ENCODE results near the gene SMIM30. TPM values are rescaled to one million over a fixed set of nuclear protein-coding genes. Genes with fewer than 3 reads are reported as not detected.

The SMIM30 gene
- total and polyA plus RNA-seq, 2 experiments from 2014 or later, result 63.9 to 99.7 TPM

- H4K20me1 ChIP-seq (ENCODE audit: insufficient read depth), result no peaks in the 10 kb centered on the region
- no peak for DNase-seq
- no peak overlapping the region for H3K9ac ChIP-seq
- peaks cover 3% of the 10 kb centered on the region; the same call in 1 of the 2 replicates for H3K27me3 ChIP-seq (replicated peaks; ENCODE audit: insufficient read depth)
- 14 to 18% methylated on average over 5 of the region's 5 CpGs for WGBS, 2 experiments (ENCODE audit: low coverage in 1 of 2, low lambda C conversion rate in 2 of 2, missing lambda C conversion rate in 2 of 2)
- H3F3A ChIP-seq (ENCODE audit: insufficient read depth), result no peaks in the 10 kb centered on the region
- no peak overlapping the region for H3K4me3 ChIP-seq
- H3K27ac ChIP-seq, result no peak overlapping the region
- TF ChIP-seq EZH2 (IDR thresholded peaks at IDR 0.05; ENCODE audit: insufficient read depth, poor library complexity, severe bottlenecking) (no peak), EZH2phosphoT487 (IDR thresholded peaks at IDR 0.05; ENCODE audit: insufficient read depth, low read depth) (no peak)
- H3K9me3 ChIP-seq (ENCODE audit: low read depth), result no peaks in the 10 kb centered on the region
- H2AFZ ChIP-seq, result no peak overlapping the region
- no peaks in the 10 kb centered on the region for H3K9me2 ChIP-seq (ENCODE audit: insufficient read depth)
- H3K4me2 ChIP-seq (ENCODE audit: unreplicated experiment), result no peak overlapping the region
- in situ Hi-C loops (cut with MboI), result no loop called here
- H3K4me1 ChIP-seq (ENCODE audit: insufficient read depth), result no peaks in the 10 kb centered on the region
- H3K36me3 ChIP-seq (ENCODE audit: low read depth), result no peaks in the 10 kb centered on the region
- no peaks in the 10 kb centered on the region for H3K79me2 ChIP-seq (ENCODE audit: insufficient read depth)
Observed at GRCh38 chr7:113142385-113143119, 24.2 kb upstream of the SMIM30 start.

- Histone ChIP-seq H3K9me3 (ENCODE audit: low read depth) (no peaks in the 10 kb centered on the region), H3K79me2 (ENCODE audit: insufficient read depth) (no peaks in the 10 kb centered on the region), H3K4me1 (ENCODE audit: insufficient read depth) (no peaks in the 10 kb centered on the region), H3K27ac (no peak overlapping the region), H3K36me3 (ENCODE audit: low read depth) (no peaks in the 10 kb centered on the region), H3K9ac (no peak overlapping the region), H2AFZ (no peak overlapping the region), H3K9me2 (ENCODE audit: insufficient read depth) (no peaks in the 10 kb centered on the region), H3K27me3 (replicated peaks; ENCODE audit: insufficient read depth) (no peaks in the 10 kb centered on the region), H3K4me2 (ENCODE audit: unreplicated experiment) (no peak overlapping the region), H3K4me3 (no peak overlapping the region), H4K20me1 (ENCODE audit: insufficient read depth) (no peaks in the 10 kb centered on the region), H3F3A (ENCODE audit: insufficient read depth) (no peaks in the 10 kb centered on the region)
- no peak for DNase-seq
- in situ Hi-C loops (cut with MboI), result no loop called here
- TF ChIP-seq EZH2phosphoT487 (IDR thresholded peaks at IDR 0.05; ENCODE audit: insufficient read depth, low read depth), result no peak
- TF ChIP-seq EZH2 (IDR thresholded peaks at IDR 0.05; ENCODE audit: insufficient read depth, poor library complexity, severe bottlenecking), result no peak
Observed at GRCh38 chr7:113141803-113142202, 23.4 kb upstream of the SMIM30 start.

- Histone ChIP-seq H3K4me1 (ENCODE audit: insufficient read depth) (no peaks in the 10 kb centered on the region), H3K27me3 (replicated peaks; ENCODE audit: insufficient read depth) (no peaks in the 10 kb centered on the region), H4K20me1 (ENCODE audit: insufficient read depth) (no peaks in the 10 kb centered on the region), H3K79me2 (ENCODE audit: insufficient read depth) (no peaks in the 10 kb centered on the region), H3K9me2 (ENCODE audit: insufficient read depth) (no peaks in the 10 kb centered on the region), H3K36me3 (ENCODE audit: low read depth) (no peaks in the 10 kb centered on the region), H3F3A (ENCODE audit: insufficient read depth) (no peaks in the 10 kb centered on the region), H3K4me3 (no peak overlapping the region), H3K27ac (no peak overlapping the region), H3K9ac (no peak overlapping the region), H3K9me3 (ENCODE audit: low read depth) (no peaks in the 10 kb centered on the region), H2AFZ (no peak overlapping the region; the same call in 1 of the 2 replicates), H3K4me2 (ENCODE audit: unreplicated experiment) (no peak overlapping the region)
- no peak for DNase-seq
- in situ Hi-C loops (cut with MboI), result no loop called here
- no peak for TF ChIP-seq EZH2 (IDR thresholded peaks at IDR 0.05; ENCODE audit: insufficient read depth, poor library complexity, severe bottlenecking)
- TF ChIP-seq EZH2phosphoT487 (IDR thresholded peaks at IDR 0.05; ENCODE audit: insufficient read depth, low read depth), result no peak
- 29 to 37% methylated on average over 4 of the region's 4 CpGs for WGBS, 2 experiments (ENCODE audit: low coverage in 1 of 2, low lambda C conversion rate in 2 of 2, missing lambda C conversion rate in 2 of 2)
Observed at GRCh38 chr7:113140956-113141355, 22.6 kb upstream of the SMIM30 start.

GRCh38 chr7:113137241-113137640, 18.9 kb upstream of the SMIM30 start:
- Histone ChIP-seq H3K9me2 (ENCODE audit: insufficient read depth) (no peaks in the 10 kb centered on the region), H3K9me3 (ENCODE audit: low read depth) (no peaks in the 10 kb centered on the region), H3K4me1 (ENCODE audit: insufficient read depth) (no peaks in the 10 kb centered on the region), H3K27me3 (replicated peaks; ENCODE audit: insufficient read depth) (no peaks in the 10 kb centered on the region), H3F3A (ENCODE audit: insufficient read depth) (no peaks in the 10 kb centered on the region), H3K27ac (no peak overlapping the region), H4K20me1 (ENCODE audit: insufficient read depth) (no peaks in the 10 kb centered on the region), H3K4me2 (ENCODE audit: unreplicated experiment) (no peak overlapping the region), H3K4me3 (no peak overlapping the region), H3K9ac (no peak overlapping the region), H3K36me3 (ENCODE audit: low read depth) (no peaks in the 10 kb centered on the region), H3K79me2 (ENCODE audit: insufficient read depth) (no peaks in the 10 kb centered on the region), H2AFZ (0 out of 2 replicates have a peak overlapping the region, but pooled peaks have one; percentile 10)
- no peak for DNase-seq
- in situ Hi-C loops (cut with MboI), result no loop called here
- 43 to 52% methylated on average over 2 of the region's 2 CpGs for WGBS, 2 experiments (ENCODE audit: low coverage in 1 of 2, low lambda C conversion rate in 2 of 2, missing lambda C conversion rate in 2 of 2)
- TF ChIP-seq EZH2 (IDR thresholded peaks at IDR 0.05; ENCODE audit: insufficient read depth, poor library complexity, severe bottlenecking) (no peak), EZH2phosphoT487 (IDR thresholded peaks at IDR 0.05; ENCODE audit: insufficient read depth, low read depth) (no peak)

Measured in GM23248 (cell line).